NCI-H1436 treated with DMSO at 0.1 percent for 48 hours (cell line): ENCODE measurements around the gene CBX4.

Experiments
- DNase-seq: peaks from one replicate; lab custom pipeline; 2025; lab: John Stamatoyannopoulos, UW

Gene CBX4

DNA sequence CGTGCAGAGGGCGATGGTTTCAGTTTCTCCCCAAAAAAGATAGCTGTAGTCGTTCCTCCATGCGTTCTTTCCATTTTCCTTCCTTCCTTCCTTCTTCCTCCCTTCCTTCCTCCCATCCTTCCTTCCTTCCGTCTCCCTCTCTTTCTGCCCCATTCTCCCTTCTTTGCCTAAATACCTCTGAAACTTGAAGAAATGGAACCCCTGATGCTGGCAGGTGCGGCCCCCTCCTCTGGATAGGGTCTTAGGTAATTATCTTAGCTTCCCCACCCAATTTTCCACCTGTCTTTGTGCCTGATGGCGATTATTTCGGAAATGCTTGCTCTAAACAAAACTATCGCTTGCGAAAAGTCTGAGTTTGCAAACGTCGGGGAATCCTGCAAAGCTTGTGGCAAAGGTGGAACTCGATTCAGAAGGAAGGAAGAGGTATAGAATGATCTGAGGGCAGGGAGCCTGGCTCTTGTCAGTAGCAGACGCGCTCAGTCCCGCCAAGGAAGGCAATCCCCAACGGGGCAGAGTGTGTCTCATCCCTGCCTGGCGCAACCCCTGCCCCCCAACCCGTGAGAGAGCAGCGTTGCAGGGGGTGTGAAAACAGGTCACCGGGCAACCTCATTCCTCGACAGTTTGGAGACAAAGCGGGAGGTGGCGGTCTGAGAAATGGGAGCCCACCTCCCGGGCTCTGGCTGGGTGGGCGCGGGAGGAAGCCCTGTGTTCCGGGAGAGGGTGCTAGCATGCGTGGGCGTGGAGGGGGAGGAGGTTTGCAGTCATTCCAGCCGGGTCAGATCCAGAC lies 39.5 kb downstream of the CBX4 start:
- no peak for DNase-seq

DNA sequence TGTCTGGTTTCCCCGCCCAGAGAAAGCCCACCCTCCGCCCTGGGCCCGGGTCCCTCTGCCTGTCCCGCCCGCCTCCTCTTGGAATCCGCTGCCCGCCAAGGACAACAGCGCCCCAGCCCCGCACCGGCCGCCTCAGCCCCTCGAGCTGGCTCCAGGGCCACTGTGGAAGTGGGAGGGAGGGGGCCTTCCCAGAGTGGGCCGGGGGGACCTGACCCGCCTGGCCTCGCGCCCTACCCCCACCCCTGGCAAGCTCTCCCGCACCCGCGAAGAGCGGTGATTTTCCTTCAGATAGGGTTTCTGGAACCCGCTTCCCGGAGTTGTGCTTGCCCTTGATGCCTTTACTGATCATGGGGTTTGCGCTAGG lies 40.1 kb downstream of the CBX4 start:
- DNase-seq, result no peak

DNA sequence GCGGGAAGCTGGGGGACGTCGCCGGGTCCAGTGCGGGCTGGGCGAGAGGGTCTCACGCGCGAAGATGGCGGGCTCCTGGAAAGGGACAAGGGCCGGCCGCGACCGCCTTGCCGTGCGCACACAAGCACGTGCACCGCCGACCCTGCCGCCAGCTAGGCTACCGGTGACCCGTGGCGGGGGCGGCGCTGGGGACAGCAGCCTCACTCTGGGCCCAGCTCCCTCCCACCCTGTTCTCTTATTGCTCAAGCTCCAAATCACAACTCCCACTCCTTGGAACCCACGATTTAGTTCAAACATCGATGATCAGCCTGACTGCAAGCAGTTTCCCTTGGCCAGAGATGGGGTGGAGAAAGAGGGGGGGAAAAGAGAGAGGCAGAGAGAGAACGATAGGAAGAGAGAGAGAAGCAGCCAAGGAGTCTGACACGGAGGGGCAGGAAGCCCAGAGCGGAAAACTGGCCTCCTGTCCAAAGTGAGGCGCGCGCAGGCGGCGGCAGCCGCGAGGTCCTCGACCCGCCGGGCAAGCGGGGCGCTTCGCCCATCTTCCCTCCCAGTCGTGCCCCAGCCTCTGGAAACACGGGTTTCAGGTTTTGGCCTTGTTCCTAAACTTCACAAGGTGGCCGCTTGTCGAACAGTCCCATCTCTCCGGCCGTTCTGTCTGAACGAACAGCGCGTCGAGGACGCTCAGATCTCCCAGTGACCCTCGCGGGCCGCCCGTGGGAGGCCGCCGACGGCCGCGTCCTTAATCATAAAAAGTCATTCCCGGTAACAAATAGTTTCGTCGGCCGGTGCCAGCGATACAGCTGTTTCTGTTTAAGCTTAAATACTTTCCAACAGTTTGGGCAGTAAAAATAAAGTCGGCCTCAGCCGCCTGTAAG lies 40.7 kb downstream of the CBX4 start:
- DNase-seq, result no peak

DNA sequence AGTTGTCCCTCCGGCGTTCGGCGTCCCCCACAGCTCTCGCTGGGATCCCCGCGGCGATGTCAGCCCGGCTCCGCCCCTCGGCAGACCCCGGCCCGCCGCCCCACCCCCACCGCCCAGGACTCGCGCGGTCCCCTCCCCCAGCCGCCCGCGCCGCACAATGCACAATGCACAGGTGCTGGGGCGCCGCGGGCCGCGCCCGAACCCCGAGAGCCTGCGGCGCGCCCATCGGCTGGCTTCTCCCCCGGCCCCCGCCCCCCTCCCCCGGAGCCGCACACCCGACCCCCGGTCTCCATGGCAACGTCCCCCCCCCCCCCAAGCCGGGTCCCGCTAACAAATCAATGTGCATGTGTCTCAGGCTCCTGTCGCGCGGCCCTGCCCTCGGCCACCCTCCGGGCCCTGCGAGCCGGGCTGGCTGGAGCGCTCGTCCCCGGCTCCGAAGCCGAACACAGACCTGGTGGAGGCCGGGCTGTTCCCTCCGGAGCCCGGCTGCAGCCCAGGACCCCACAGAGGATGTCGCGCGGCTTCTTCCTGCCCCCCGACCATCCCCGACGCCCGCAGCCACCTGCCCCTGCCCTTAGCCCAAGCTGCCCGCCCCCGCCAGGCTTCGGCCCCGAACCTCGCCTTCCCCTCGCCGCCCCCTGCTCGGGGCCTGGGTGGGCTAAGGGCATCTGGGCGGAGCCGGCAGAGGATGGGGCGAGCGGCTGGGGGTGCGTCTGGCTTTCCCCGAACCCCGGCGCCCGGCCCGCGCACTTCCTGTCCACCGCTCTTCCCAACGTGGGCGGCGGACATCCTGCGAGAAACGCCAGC lies 41.5 kb downstream of the CBX4 start:
- DNase-seq, result no peak

DNA sequence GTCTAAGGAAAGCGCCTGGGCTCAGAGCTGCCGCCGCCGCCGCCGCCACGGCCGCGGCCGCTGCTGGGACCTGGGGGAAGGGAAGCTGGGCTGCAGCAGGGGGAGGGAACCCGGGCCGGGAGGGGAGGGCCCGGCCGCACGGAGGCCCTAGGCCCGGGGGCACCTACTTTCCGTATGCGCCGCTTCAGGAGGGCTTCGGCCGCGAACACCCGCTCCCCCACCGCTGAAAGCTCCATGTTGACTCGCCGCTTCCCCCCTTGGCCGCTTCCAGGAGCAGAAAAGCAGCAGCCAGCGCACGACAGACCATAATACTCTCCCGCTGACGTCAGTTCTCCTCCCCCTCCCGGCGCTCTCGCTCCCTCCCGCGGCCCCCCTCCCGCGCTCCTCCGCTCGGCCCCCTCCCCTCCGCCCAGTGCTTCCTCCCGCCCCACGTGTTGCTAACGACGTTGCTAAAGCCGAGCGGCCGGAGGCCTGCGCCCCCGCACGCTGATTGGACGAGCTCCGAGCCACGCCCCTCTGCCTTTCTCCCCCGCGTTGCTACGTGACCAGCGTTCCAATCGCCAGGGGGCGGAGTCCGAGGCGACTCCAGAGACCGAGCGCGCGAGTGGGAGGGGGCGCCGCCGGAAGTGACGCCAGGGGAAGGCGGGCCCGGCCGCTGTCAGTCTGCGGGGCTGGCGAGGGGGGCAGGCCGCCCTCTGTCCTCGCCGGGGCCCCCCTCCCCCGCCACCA lies 42.3 kb downstream of the CBX4 start, which contains the start of gene CBX8:
TSS of gene CBX8 (minus strand) at position 315 of the 729 bp plus-strand sequence. CDS start at position 236, 79 bp downstream.
- DNase-seq, result peak; percentile 98

DNA sequence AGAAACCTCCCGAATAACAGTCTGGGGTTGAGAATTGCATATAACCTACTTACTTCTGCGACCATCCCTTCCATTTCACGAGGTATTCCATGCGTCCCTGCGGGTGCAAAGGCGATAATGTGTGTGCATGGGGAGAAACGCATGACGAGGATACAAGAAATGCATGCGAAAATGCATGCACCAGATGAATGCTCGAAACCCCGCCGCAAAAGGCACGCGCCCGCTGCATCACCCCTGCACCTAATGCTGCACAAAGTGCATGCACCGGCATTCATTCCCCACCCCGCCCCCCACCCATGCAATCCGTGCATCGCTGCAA lies 42.8 kb downstream of the CBX4 start:
- no peak for DNase-seq

DNA sequence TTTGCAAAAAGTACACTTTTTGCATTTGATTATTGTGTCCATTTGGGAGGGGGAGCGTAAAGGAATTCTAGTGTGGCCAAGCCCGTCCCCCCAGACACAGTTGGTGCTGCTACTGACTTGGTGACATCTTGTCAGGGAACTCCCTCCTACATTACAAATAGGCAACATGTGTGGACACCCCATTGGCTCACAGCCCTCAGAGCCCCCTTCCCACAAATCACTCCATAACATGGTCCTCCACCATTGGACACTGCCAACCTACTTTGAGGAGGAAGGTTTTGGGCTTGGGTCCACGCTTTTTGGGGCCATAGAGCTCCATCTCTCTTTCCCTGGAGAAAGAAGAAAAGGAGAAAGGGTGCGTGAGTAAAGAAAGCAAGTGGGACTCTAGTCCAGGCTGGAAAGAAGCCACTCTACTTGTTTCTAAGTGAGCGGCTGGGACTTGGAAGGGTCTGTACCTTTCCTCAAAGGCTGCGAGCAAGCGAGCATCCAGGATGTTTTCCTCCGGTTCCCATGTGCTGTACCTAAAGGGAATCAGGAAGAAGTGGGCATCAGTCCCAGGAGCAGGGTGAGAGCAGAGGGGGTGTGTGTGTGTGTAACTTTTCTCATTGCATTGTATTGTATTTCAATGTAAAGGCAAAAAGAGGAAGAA lies 43.3 kb downstream of the CBX4 start:
- no peak for DNase-seq

DNA sequence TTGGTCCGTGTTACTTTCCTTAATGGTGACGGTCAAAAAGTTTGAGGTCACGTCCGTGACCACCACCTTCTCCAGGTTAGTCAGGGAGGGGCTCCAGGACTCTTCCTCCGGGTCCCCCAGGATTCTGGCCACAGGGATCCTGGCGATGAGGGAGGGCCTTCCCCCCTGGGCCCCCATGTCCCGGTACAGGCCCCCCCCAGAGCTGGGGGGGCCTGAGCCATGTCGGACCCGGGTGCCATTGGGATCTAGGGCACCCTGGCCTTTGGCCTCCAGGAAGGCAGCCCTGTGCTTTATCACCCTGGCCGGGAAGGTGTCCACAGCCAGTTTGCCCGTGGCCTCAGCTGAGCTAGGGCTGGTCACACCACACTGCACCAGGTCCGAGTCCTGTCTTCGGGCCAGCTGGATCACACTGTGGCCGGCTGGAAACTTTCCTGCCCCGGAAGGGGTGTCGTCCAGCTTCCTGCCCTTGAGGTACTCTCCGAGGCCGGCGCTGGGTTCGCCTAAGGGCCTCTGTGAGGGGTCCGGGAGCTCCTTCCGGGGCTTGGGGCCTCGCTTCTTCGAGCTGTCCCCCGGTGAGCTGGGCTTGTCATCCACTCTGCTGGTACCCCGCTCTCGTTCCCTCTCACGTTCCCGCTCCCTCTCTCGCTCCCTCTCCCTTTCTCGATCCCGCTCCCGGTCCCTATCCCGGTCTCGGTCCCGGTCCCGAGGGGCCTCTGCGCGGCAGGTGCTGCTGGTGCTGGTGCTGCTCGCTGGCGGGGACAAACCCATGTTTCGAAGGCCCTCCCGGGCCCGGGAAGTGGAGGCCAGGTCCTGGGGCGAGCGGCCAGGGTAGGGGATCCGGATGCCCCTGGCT lies 44.4 kb downstream of the CBX4 start:
- no peak for DNase-seq

DNA sequence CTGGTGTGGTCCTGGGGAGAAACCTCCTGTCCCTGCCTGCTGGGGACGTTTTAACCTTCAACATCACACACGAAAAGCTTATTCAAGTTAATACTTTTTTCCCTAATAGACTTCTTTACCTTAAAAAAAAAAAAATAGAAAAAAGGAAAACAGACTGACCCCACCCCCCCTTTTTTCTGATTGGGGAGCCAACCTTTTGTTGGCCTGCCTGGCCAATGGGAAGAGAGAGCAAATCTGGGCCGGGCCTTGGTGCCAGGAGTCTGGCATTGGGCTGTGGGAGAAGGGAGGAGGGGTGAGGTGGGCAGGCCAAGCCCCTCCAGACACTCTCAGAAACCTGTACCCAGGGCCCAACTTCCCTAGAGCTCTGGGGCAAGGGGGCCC lies 45.3 kb downstream of the CBX4 start:
- no peak for DNase-seq

DNA sequence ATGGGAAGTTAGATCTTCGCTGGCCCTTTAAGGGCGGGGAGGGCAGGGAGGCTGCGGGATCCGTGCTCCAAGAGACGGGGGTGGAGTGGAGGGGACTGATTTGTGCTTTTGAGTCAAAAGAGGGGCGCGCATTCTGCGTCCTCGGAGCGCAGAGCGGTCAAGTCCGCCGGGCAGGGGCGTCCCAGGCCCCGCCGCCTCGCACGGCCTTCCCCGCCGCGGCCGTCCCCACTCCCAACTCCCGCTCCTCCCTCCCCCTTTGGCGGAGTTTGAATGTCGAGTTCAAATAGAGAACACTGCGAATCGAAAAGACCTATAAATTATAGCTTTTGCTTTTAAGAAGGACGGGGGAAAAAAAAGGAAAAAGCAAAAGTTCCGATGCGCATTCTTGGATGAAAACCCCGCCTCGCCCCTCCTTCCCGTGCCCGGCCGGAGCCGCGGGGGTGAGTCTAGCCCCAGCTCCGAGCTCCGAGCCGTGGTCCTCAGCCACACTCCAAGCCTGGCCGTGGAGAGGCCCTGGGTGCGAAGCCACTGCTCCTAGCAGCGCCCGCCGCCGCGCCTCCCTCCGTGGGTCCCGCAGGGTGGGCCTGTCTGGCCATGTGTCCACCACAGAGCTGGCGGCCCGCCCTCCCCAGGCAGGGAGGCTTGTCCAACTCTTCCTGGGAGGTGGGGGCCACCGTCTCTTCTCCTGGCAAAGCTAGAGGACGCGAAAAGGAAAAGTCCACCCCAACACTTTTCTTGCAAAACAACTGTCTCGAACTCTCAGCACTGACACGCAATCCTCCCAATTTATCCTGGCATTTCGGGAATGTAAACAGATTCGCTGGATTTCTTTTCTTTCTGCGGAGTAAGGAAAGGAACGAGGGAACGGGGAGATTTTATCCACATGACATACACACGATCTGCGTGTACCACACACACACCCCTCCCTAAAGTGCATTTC lies 46.0 kb downstream of the CBX4 start:
- no peak for DNase-seq

DNA sequence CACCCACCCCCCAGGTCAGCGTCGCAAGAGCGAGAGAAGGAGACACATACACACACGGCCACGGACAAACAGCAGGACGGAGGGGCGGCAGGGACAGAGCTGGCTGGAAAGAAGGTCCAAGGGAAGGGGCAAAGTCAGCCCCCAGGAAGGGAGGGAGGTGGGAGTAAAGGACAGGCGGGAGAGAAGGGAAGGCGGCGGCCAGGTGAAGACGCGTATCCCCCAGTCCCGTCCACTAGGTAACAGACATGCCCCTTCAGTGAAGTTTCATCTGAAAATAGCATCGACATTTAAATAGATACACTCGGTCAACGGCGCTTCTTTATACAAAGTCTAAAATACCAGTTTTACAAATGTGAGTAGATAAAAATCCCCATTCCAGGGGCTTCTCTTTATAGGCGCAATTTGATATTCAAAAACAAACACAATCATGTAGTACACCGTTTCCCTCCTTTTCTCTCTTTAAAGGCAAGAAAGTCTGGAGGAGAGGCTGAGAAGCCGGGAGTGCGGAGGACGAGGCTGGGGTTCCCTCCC lies 46.8 kb downstream of the CBX4 start:
- no peak for DNase-seq

DNA sequence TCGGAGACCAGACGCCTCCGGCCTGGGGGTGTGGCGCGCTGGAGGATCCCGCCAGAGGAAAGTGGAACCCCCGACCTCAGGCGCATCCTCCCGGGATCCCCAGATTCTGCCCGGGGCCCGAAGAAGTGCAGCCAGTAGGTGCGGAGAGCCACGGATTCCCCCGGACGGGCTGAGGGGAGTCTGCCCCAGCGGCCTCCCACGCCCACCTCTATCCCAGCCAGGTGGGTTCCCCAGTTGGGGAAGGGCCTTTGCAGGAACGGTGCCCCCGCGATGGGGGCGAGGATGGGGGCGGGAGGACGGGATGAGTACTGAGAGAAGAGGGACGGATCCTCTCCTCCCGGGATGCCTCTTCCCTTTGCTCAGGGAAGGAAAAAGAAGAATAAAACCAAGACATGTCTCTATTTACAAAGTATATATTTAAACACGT lies 47.5 kb downstream of the CBX4 start:
- no peak for DNase-seq

DNA sequence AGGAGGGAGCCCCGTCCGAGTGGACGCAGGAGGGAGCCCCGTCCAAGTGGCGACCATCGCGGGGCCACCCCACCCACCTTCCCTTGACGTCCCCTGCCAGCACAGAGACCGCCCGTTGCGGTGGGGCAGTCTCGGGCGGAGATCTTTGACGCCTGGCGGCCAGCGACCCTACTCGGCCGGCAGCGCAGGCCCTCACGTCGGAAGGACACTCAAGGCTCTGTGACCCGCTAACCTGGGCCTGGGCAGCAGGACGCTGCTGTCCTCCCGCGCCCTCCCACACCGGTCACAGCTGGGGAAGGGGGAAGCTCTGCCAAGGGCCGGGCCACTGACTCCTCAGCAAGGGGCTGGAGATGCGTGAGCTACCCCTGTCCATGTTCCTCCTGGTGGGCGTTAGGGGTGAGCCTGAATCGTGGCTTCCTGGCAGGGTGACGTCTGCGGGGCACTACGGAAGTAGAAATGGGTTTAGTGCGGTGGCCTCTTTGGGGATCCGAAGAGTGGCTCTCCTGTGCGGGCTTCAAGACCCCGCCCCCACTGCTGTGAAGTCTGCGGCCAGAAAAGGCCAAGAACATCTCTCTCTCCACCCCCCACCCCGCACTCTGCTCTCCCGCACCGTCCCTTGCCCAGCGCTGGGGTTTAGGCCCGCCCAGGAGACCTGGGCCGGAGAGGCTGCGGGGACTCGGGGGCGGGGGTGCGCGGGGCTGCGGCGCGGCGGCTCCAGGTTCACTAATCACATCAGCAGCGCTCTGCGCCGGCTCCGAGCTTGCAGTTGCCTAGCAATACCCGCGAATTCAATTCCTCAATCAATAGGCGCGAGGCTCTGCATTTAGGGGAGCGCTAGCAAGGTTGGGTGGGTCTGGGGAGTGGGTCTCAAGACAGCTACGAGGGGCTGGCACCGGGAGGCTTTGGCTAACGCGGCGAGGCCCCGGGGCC lies 48.2 kb downstream of the CBX4 start:
- DNase-seq, result no peak

DNA sequence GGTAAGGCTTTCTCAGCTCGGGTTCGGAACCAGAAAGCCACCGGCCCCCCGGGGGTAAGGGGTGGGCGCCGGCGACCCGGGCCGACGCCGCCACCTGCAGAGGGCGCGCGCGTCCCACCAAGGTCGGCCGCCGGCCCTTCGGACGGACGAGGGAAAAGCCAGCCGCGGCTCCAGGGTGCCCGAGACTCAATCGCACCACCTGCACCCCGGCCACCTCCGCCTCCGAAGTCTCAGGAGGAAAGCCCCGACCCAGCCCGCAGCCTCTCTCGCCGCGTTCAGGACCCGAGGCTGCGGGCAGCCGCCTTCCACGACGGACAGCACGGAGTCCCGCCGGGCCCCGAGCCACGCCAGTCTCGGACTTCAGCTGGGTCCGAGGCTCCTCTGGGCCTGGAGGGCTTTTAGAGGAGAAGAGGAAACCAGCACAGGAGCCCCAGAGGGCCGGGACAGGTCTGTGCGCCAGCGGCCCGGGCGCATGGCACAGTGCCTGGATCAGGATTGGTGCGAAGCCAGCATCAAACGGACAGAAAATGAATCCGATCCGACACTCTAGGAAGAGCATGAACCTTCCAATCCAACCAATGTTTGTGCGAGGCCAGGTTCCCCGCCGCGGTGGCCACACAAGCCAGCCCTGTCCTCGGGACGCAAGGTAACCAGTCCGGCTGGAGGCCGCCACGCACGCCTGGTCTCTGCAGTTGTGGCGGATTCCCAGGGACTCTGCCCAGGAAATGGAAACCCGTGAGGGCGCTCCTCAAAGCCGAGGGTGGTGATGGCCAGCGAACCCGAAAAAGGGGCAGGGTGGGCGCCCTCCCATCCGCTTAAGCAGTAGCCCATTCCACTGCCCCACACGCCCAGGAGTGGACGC lies 49.1 kb downstream of the CBX4 start:
- DNase-seq, result no peak

DNA sequence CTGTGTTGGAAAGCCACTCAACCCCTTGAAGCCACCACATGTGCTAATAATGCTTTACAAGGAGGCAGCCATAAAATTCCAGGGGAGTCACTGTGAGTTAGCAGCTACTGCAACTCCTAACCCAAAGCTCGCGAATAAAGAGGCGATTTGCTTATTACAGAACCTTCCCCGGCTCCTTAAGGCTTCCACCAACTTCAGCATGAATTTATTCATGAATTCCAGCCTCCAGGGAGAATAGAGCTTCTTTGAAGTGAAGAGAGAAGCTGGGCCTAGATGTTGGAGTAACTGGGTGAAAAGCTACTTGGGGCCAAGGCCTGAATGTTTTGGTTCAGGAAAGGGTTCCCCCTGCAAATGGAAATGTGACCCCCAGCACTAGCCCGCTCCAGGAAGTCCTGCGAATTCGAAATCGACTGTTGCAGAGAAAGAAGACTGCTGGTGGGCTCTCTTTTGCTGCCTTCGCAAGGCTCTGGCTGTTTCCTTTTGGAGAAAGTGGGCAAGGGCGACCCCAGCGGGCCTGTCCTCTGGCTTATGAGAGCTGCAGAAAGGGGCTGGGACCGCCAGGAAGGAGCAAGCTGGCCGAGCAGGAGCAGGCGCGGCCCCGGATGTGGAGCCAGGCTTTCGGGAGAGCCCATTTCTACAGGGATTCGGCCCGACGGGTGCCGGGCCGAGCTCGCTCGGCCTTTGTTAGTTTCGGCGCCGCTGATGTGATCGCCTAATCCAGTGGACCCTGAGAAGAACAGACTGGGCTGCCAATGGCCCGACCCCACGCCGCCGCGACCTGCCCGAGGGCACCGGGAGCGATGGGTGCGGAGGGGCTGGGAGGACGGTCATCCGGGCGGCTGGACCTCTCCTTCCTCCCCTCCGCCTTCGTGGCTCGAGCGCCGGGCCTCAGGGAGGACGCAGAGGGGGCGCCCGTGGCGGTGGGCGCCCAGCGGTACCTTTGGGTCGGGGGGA lies 50.0 kb downstream of the CBX4 start:
- no peak for DNase-seq

DNA sequence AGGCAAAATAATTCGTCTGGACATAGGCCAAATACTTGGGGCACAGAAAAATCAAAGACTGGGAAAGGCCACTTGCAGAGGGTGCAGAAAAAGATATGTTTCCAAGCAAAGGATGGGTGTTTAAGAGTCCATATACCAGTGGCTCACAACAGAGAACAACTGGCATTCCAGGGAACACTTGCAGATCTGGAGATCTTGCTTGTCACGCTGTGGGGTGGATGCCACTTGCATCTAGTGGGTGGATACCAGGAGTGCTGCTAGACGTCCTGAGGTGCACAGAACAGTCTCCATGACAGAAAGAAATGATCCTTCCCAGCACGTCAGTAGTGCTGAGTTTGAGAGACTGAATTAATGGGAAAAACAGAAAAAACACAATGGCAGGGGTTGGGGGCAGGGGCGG lies 50.8 kb downstream of the CBX4 start:
- DNase-seq, result no peak
